Measurements from ENCODE around the gene APOH.
A peak's percentile ranks its signal among the peaks of the same experiment; 100 is the strongest.

Gene APOH

DNA sequence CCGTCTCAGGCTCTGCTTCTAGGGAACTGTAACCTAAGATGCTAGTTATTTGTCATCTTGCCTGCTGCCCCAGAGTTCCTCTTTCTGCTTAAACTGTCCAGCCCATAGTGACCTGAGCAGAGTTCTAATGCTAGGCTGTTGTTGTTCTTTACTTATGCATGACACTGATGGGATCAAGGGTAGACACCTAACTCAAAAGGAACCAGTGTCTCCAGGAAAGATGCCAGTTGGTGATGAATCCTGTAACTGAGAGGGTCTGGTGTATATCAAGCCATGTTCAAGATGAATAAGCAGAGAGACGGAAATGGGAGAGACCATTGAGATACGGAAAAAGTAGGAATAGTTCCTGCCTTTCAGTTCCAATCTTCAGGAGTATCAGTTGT is 13.7 kb downstream of the APOH start:
- no peak overlapping the region for H3K27ac ChIP-seq (ENCODE audit: low read depth, low read length)
- H3K4me3 ChIP-seq (ENCODE audit: low read depth, low read length): no peak overlapping the region
- no peak overlapping the region for H3K9ac ChIP-seq (ENCODE audit: low read length)
- H3K27me3 ChIP-seq (ENCODE audit: control insufficient read depth, insufficient read depth, low read length): no peaks in the 10 kb centered on the region
- H3K9me3 ChIP-seq (ENCODE audit: control insufficient read depth, insufficient read depth, low read depth, low read length): no peaks in the 10 kb centered on the region
- no peaks in the 10 kb centered on the region for H3K36me3 ChIP-seq (ENCODE audit: control insufficient read depth, insufficient read depth, low read length)
- H3K4me1 ChIP-seq (ENCODE audit: control insufficient read depth, insufficient read depth, low read length): no peaks in the 10 kb centered on the region

DNA sequence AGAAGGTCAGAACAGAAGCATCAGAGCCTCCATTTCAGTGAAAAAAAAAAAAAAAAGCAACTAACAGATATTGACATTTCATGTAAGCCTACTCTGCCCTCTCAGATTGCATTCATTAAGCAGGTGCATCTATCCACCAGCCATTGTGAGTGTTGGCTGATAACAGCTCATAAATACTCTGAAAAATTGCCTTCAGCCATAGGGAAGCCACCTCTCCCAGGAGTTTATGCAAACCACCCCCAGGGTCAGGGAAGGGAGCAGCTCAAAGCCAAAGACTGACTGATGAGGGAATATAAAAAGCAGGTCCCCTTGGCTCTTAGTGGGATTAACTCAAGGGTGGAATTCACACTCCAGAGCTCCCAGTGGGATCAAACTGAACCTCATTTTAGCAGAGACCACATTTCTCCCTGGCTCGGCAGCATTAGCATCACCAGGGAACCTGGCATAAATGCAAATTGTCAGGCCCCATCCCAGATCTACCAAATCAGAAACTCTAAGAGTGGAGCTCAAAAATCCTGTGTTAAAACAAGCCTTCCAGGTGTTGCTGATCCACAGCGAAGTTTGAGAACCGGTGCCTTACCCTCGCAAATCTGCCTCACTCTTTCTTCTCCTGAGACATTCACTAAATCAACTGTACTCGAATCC is 14.2 kb downstream of the APOH start:
- Histone ChIP-seq H3K4me3 (ENCODE audit: low read depth, low read length) (no peak overlapping the region), H3K9me3 (ENCODE audit: control insufficient read depth, insufficient read depth, low read depth, low read length) (no peaks in the 10 kb centered on the region), H3K27ac (ENCODE audit: low read depth, low read length) (no peak overlapping the region), H3K4me1 (ENCODE audit: control insufficient read depth, insufficient read depth, low read length) (no peaks in the 10 kb centered on the region), H3K36me3 (ENCODE audit: control insufficient read depth, insufficient read depth, low read length) (no peaks in the 10 kb centered on the region), H3K9ac (ENCODE audit: low read length) (no peak overlapping the region), H3K27me3 (ENCODE audit: control insufficient read depth, insufficient read depth, low read length) (no peaks in the 10 kb centered on the region)

- Histone ChIP-seq H3K4me3 (ENCODE audit: low read depth, low read length) (no peak overlapping the region), H3K9me3 (ENCODE audit: control insufficient read depth, insufficient read depth, low read depth, low read length) (peaks cover 13% of the 10 kb centered on the region), H3K27me3 (ENCODE audit: control insufficient read depth, insufficient read depth, low read length) (no peaks in the 10 kb centered on the region), H3K4me1 (ENCODE audit: control insufficient read depth, insufficient read depth, low read length) (no peaks in the 10 kb centered on the region), H3K27ac (ENCODE audit: low read depth, low read length) (no peak overlapping the region), H3K9ac (ENCODE audit: low read length) (no peak overlapping the region), H3K36me3 (ENCODE audit: control insufficient read depth, insufficient read depth, low read length) (no peaks in the 10 kb centered on the region)
Observed at GRCh38 chr17:66211047-66211810, 18.0 kb downstream of the APOH start.

DNA sequence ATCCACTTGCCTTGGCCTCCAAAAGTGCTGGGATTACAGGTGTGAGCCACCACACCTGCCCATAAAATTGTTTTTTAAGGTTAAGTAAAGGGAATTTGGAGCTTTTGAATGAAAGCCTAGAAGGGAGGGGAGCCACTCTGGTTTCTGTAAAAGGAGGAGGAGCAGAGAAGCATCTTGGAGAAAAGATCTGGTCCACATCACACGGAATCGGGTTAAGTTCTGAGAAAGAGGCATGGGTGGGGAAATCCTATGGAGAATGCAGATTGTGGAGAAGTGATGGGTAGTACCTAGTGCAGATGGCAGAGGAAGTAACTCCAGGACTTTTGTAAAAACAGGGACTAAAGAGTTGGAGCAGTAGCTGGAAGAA is 19.0 kb downstream of the APOH start:
- H3K27ac ChIP-seq (ENCODE audit: low read depth, low read length): no peak overlapping the region
- H3K9ac ChIP-seq (ENCODE audit: low read length): no peak overlapping the region
- H3K36me3 ChIP-seq (ENCODE audit: control insufficient read depth, insufficient read depth, low read length): no peaks in the 10 kb centered on the region
- H3K9me3 ChIP-seq (ENCODE audit: control insufficient read depth, insufficient read depth, low read depth, low read length): peaks cover 13% of the 10 kb centered on the region
- no peak overlapping the region for H3K4me3 ChIP-seq (ENCODE audit: low read depth, low read length)
- no peaks in the 10 kb centered on the region for H3K27me3 ChIP-seq (ENCODE audit: control insufficient read depth, insufficient read depth, low read length)
- no peaks in the 10 kb centered on the region for H3K4me1 ChIP-seq (ENCODE audit: control insufficient read depth, insufficient read depth, low read length)

DNA sequence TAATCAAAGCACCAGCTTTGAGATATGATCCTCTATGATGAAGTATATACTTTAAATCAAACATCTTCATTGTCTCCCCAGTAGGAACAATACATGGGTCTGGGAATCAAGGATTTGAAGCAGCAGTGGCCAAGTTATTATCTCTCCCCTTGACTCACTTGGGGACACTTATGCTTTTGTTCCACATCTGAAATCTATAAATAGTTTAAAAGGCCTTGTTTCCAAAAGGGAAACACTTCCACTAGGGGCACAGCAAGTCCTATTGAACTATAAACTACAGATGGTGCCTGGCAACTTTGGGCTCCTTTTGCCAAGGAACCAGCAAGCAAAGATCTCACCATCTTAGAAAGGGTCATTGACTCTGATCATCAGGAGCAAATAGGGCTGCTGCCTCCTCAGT is 21.3 kb downstream of the APOH start:
- H3K4me3 ChIP-seq (ENCODE audit: low read depth, low read length): no peak overlapping the region
- no peaks in the 10 kb centered on the region for H3K36me3 ChIP-seq (ENCODE audit: control insufficient read depth, insufficient read depth, low read length)
- H3K4me1 ChIP-seq (ENCODE audit: control insufficient read depth, insufficient read depth, low read length): no peaks in the 10 kb centered on the region
- H3K9me3 ChIP-seq (ENCODE audit: control insufficient read depth, insufficient read depth, low read depth, low read length): peaks cover 13% of the 10 kb centered on the region
- H3K9ac ChIP-seq (ENCODE audit: low read length): no peak overlapping the region
- H3K27ac ChIP-seq (ENCODE audit: low read depth, low read length): no peak overlapping the region
- H3K27me3 ChIP-seq (ENCODE audit: control insufficient read depth, insufficient read depth, low read length): no peaks in the 10 kb centered on the region

DNA sequence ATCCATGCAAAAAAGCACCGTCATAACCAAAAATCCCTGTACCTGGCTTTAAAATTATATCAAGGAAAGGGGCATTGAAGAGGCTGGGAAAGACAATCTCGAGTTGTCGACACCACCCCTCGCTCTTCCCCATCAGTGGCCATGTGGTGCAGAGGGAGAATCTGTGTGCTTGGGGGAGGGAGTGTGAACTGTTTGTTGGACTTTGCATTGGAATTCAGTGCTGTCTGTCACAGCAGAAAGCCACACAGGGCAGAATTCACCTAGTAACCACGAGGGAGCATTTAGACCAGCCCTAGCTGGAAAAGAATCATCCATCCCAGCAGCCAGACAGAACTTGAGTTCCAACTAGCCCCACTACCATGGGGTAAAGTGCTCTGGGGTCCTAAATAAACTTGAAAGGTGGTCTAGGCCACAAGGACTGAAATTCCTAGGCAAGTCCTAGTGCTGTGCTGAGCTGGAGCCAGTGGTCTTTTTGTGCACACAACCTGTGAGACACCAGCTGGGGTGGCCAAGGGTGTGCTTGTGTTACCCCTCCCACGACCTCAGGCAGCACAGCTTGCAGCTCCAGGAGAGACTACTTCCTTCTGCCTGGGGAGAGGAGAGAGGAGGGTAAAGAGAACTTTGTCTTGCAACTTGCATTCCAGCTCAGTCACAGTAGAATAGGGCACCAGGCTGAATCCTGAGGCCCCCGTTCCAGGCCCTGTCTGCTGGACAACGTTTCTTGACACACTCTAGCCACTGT is 25.8 kb downstream of the APOH start:
- H3K9ac ChIP-seq (ENCODE audit: low read length): no peak overlapping the region
- H3K27ac ChIP-seq (ENCODE audit: low read depth, low read length): no peak overlapping the region
- peaks cover 9% of the 10 kb centered on the region for H3K9me3 ChIP-seq (ENCODE audit: control insufficient read depth, insufficient read depth, low read depth, low read length)
- H3K4me3 ChIP-seq (ENCODE audit: low read depth, low read length): no peak overlapping the region
- H3K27me3 ChIP-seq (ENCODE audit: control insufficient read depth, insufficient read depth, low read length): no peaks in the 10 kb centered on the region
- no peaks in the 10 kb centered on the region for H3K4me1 ChIP-seq (ENCODE audit: control insufficient read depth, insufficient read depth, low read length)
- H3K36me3 ChIP-seq (ENCODE audit: control insufficient read depth, insufficient read depth, low read length): no peaks in the 10 kb centered on the region

DNA sequence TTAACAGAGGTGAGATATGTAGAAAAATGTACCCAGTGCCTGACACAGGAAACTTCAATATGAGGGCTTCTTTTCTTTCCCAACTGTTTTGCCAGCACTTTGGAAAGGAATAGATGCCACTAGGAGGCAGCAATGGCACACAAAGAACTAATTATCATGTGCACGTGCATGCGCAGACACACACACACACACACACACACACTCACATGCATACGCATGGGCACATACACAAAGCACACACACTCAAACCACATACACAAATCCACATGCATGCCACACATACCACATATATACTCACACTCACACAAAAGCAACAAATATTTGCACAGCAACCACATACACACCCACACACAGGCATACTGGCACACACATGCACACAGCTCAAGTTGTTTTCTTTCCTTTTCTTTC is 28.5 kb downstream of the APOH start:
- H3K36me3 ChIP-seq (ENCODE audit: control insufficient read depth, insufficient read depth, low read length): no peaks in the 10 kb centered on the region
- H3K27ac ChIP-seq (ENCODE audit: low read depth, low read length): no peak overlapping the region
- H3K4me3 ChIP-seq (ENCODE audit: low read depth, low read length): no peak overlapping the region
- H3K27me3 ChIP-seq (ENCODE audit: control insufficient read depth, insufficient read depth, low read length): no peaks in the 10 kb centered on the region
- no peaks in the 10 kb centered on the region; the same call in 1 of the 2 replicates for H3K9me3 ChIP-seq (ENCODE audit: control insufficient read depth, insufficient read depth, low read depth, low read length)
- no peak overlapping the region for H3K9ac ChIP-seq (ENCODE audit: low read length)
- no peaks in the 10 kb centered on the region for H3K4me1 ChIP-seq (ENCODE audit: control insufficient read depth, insufficient read depth, low read length)

- H3K27me3 ChIP-seq (ENCODE audit: control insufficient read depth, insufficient read depth, low read length): no peaks in the 10 kb centered on the region
- H3K4me3 ChIP-seq (ENCODE audit: low read depth, low read length): no peak overlapping the region
- H3K9ac ChIP-seq (ENCODE audit: low read length): no peak overlapping the region
- no peaks in the 10 kb centered on the region for H3K36me3 ChIP-seq (ENCODE audit: control insufficient read depth, insufficient read depth, low read length)
- no peak overlapping the region for H3K27ac ChIP-seq (ENCODE audit: low read depth, low read length)
- H3K9me3 ChIP-seq (ENCODE audit: control insufficient read depth, insufficient read depth, low read depth, low read length): no peaks in the 10 kb centered on the region; the same call in 1 of the 2 replicates
- H3K4me1 ChIP-seq (ENCODE audit: control insufficient read depth, insufficient read depth, low read length): no peaks in the 10 kb centered on the region
Observed at GRCh38 chr17:66198242-66198641, 31.0 kb downstream of the APOH start.

DNA sequence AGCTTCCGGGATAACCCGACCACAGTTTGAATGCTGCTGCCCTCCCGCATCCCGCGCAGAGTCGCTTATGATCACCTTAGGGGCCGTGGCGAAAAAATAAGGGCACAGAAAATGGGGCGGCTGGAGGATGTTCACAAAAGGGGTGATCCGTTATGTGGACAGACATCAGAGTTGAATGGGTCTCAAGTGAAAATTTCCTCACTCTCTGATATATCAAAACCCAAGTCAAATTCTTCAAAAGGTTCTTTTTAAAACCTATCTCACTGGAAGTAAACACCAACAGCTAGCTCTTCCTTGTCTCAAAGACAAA is 36.9 kb downstream of the APOH start:
- peak overlapping the region; percentile 33 for H3K9ac ChIP-seq (ENCODE audit: low read length)
- no peaks in the 10 kb centered on the region for H3K9me3 ChIP-seq (ENCODE audit: control insufficient read depth, insufficient read depth, low read depth, low read length)
- H3K4me3 ChIP-seq (ENCODE audit: low read depth, low read length): peak overlapping the region; percentile 88
- no peaks in the 10 kb centered on the region for H3K27me3 ChIP-seq (ENCODE audit: control insufficient read depth, insufficient read depth, low read length)
- no peak overlapping the region for H3K27ac ChIP-seq (ENCODE audit: low read depth, low read length)
- peaks cover 12% of the 10 kb centered on the region for H3K4me1 ChIP-seq (ENCODE audit: control insufficient read depth, insufficient read depth, low read length)
- no peaks in the 10 kb centered on the region for H3K36me3 ChIP-seq (ENCODE audit: control insufficient read depth, insufficient read depth, low read length)

- Histone ChIP-seq H3K4me3 (ENCODE audit: low read depth, low read length) (peak within 1 kb of the TSS; percentile 88), H3K9ac (ENCODE audit: low read length) (peak within 1 kb of the TSS; percentile 79), H3K9me3 (ENCODE audit: control insufficient read depth, insufficient read depth, low read depth, low read length) (no peaks in the 10 kb centered on the region), H3K27ac (ENCODE audit: low read depth, low read length) (peak within 1 kb of the TSS; percentile 45; the same call in 1 of the 2 replicates), H3K27me3 (ENCODE audit: control insufficient read depth, insufficient read depth, low read length) (no peaks in the 10 kb centered on the region), H3K36me3 (ENCODE audit: control insufficient read depth, insufficient read depth, low read length) (no peaks in the 10 kb centered on the region), H3K4me1 (ENCODE audit: control insufficient read depth, insufficient read depth, low read length) (peaks cover 12% of the 10 kb centered on the region)
Observed at GRCh38 chr17:66191593-66192377, 37.4 kb downstream of the APOH start, which contains the start of gene CEP112. CEP112 (minus strand) TSS chr17:66192133.
